Testis (tissue), 2 donors: ENCODE results near the gene TTC9C.

Source experiments
- CTCF ChIP-seq, 3 experiments: fragments of 450-650 bp in 2 of 3; fragments of 200-600 bp in 1 of 3; sonication (generic) in 1 of 3; IDR thresholded peaks; one replicate each; pipeline ENCODE4 v1.5.1; 2016 to 2019; ENCODE audit warnings: antibody characterized with exemption in 3 of 3, mild to moderate bottlenecking in 2 of 3, moderate library complexity in 1 of 3
- POLR2A ChIP-seq: fragments of 450-650 bp; IDR thresholded peaks from one replicate; pipeline ENCODE4 v1.6.1; 2017; ENCODE audit warnings: antibody characterized with exemption, mild to moderate bottlenecking, moderate library complexity

- TF ChIP-seq CTCF (IDR thresholded peaks at IDR 0.05) (no peak), POLR2A (no peak)
These were observed 26.9 kb downstream of the TTC9C start for GRCh38 chr11:62755086-62755615.
